ENCODE data around the gene ZNF423.

The ZNF423 gene

GRCh38 chr16:49731911-49732310, 124.0 kb downstream of the ZNF423 start:
- no peak overlapping the region for H3K4me3 ChIP-seq (ENCODE audit: low read depth, low read length)
- no peak for DNase-seq (ENCODE audit: low read depth, low spot score)
- ChIA-PET CTCF (no interaction called here), POLR2A (no interaction called here)
- TF ChIP-seq, protein P1, sequence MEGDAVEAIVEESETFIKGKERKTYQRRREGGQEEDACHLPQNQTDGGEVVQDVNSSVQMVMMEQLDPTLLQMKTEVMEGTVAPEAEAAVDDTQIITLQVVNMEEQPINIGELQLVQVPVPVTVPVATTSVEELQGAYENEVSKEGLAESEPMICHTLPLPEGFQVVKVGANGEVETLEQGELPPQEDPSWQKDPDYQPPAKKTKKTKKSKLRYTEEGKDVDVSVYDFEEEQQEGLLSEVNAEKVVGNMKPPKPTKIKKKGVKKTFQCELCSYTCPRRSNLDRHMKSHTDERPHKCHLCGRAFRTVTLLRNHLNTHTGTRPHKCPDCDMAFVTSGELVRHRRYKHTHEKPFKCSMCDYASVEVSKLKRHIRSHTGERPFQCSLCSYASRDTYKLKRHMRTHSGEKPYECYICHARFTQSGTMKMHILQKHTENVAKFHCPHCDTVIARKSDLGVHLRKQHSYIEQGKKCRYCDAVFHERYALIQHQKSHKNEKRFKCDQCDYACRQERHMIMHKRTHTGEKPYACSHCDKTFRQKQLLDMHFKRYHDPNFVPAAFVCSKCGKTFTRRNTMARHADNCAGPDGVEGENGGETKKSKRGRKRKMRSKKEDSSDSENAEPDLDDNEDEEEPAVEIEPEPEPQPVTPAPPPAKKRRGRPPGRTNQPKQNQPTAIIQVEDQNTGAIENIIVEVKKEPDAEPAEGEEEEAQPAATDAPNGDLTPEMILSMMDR (IDR thresholded peaks at IDR 0.05; ENCODE audit: insufficient read depth, low read length, missing control alignments), result no peak

- ChIA-PET POLR2A (no interaction called here), CTCF (no interaction called here)
- no peak for DNase-seq (ENCODE audit: low read depth, low spot score)
- no peak overlapping the region for H3K4me3 ChIP-seq (ENCODE audit: low read depth, low read length)
- TF ChIP-seq, protein P1 (IDR thresholded peaks at IDR 0.05; ENCODE audit: insufficient read depth, low read length, missing control alignments), result no peak
Observed at GRCh38 chr16:49730772-49731171, 125.1 kb downstream of the ZNF423 start.

GRCh38 chr16:49727611-49728010, 128.3 kb downstream of the ZNF423 start:
- TF ChIP-seq, protein P1 (IDR thresholded peaks at IDR 0.05; ENCODE audit: insufficient read depth, low read length, missing control alignments), result no peak
- no peak for DNase-seq (ENCODE audit: low read depth, low spot score)
- no peak overlapping the region for H3K4me3 ChIP-seq (ENCODE audit: low read depth, low read length)
- ChIA-PET CTCF (no interaction called here), POLR2A (no interaction called here)

GRCh38 chr16:49726155-49726554, 129.8 kb downstream of the ZNF423 start:
- TF ChIP-seq, protein P1 (IDR thresholded peaks at IDR 0.05; ENCODE audit: insufficient read depth, low read length, missing control alignments), result no peak
- DNase-seq (ENCODE audit: low read depth, low spot score), result no peak
- ChIA-PET POLR2A (no interaction called here), CTCF (no interaction called here)
- no peak overlapping the region for H3K4me3 ChIP-seq (ENCODE audit: low read depth, low read length)

DNA sequence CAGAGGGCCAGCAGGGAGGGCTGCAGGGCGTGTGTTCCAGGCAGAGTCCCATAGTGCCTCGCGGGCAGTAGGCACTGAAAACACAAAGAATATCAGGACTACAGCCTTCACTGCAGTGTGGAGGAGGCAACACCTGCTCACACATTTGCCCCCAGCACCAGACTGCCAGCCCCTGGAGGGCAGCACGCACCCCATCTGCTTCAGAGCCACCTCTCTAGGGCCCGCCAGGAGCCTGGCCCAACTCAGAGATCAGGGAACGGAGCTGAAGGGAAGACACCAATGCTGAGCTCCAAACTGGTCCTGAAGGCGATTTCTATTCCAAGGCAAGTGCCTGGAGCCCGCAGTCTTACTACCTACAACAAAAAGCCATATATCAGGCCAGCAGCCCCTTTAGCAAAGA, 130.3 kb downstream of the ZNF423 start:
- H3K4me3 ChIP-seq (ENCODE audit: low read depth, low read length), result no peak overlapping the region
- CTCF ChIA-PET, result no interaction called here
- TF ChIP-seq, protein P1 (IDR thresholded peaks at IDR 0.05; ENCODE audit: insufficient read depth, low read length, missing control alignments), result no peak
- POLR2A ChIA-PET, result no interaction called here
- no peak for DNase-seq (ENCODE audit: low read depth, low spot score)

DNA sequence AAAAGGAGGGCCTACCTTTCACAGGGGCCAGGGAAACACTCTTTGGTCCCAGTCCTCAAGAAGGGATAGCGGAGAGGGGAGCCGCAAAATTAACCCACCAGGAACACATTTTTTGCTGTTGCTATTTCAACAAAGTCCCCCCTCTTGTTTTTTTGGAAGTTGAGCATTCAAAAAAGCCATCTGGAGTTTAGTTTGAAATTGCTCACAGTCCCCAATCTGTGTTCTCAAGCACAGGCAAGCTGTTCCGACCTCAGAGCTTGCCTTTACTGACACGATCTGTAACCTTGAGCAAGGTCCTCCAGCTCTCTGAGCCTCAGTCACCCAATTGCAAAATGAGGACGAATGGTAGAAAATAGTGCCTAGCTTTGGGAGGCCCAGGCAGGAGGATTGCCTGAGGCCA, 131.1 kb downstream of the ZNF423 start:
- no peak overlapping the region for H3K4me3 ChIP-seq (ENCODE audit: low read depth, low read length)
- ChIA-PET CTCF (no interaction called here), POLR2A (no interaction called here)
- TF ChIP-seq, protein P1 (IDR thresholded peaks at IDR 0.05; ENCODE audit: insufficient read depth, low read length, missing control alignments), result no peak
- DNase-seq (ENCODE audit: low read depth, low spot score), result no peak

Measured in AG04449 (cell line).